Esophagus squamous epithelium (tissue), 4 donors: ENCODE measurements around the gene RBBP7.

Experiments used
- POLR2A ChIP-seq, 4 donors: fragments of 450-650 bp; IDR thresholded peaks; one replicate each; pipeline ENCODE4 v1.6.1; 2017; ENCODE audit warnings: antibody characterized with exemption in 4 of 4, mild to moderate bottlenecking in 4 of 4, moderate library complexity in 3 of 4
- TF ChIP-seq, protein P1 (sequence below), 6 experiments: fragments of 450-650 bp in 4 of 6; fragments of 200-600 bp in 2 of 6; sonication (generic) in 2 of 6; IDR thresholded peaks; one replicate each; pipeline ENCODE4 v1.5.1; 2016 to 2019; ENCODE audit warnings: antibody characterized with exemption in 6 of 6, mild to moderate bottlenecking in 4 of 6, moderate library complexity in 4 of 6

DNA sequence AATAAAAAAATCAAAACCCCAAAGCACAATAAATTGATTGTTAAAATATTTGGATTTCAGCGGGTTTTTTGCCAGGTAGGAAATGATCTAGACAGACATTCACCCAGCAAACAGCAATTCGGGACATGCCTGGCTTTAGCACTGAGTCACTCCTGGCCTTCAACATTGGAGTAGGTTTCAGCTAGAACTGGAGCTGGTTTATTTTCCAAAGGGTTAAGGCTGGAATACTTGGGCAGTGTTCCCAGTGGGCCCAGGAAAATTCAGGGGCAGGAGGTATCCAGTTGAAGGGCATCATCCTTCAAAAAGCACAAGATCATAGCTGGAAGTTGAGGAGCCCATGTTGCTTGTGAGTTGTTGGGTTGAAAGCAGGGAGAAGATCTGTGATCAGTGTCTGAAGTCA is 42.9 kb downstream of the RBBP7 start:
- TF ChIP-seq POLR2A (IDR thresholded peaks at IDR 0.05): no peak
- TF ChIP-seq, protein P1, sequence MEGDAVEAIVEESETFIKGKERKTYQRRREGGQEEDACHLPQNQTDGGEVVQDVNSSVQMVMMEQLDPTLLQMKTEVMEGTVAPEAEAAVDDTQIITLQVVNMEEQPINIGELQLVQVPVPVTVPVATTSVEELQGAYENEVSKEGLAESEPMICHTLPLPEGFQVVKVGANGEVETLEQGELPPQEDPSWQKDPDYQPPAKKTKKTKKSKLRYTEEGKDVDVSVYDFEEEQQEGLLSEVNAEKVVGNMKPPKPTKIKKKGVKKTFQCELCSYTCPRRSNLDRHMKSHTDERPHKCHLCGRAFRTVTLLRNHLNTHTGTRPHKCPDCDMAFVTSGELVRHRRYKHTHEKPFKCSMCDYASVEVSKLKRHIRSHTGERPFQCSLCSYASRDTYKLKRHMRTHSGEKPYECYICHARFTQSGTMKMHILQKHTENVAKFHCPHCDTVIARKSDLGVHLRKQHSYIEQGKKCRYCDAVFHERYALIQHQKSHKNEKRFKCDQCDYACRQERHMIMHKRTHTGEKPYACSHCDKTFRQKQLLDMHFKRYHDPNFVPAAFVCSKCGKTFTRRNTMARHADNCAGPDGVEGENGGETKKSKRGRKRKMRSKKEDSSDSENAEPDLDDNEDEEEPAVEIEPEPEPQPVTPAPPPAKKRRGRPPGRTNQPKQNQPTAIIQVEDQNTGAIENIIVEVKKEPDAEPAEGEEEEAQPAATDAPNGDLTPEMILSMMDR (IDR thresholded peaks at IDR 0.05): no peak
